Uterus (tissue), 4 donors: ENCODE data around the gene TTLL13. TPM values are rescaled to one million over a fixed set of nuclear protein-coding genes. Genes with fewer than 3 reads are reported as not detected.

Source experiments
- DNase-seq, 2 donors: peaks; one replicate each; pipeline ENCODE4 v3.0.0-alpha.2; 2019 to 2020
- H3K27ac ChIP-seq, 2 donors: fragments of 200-600 bp; sonication (generic); 1 replicate in 1 of 2; 2 replicates in 1 of 2; pipeline ENCODE4 v1.5.1; 2016 to 2018
- H3K27me3 ChIP-seq, 2 donors: fragments of 200-600 bp; sonication (generic); one replicate each; pipeline ENCODE4 v1.5.1; 2018 to 2019; ENCODE audit warnings: control low read depth in 1 of 2
- H3K36me3 ChIP-seq, 2 donors: fragments of 200-600 bp; sonication (generic); one replicate each; pipeline ENCODE4 v1.5.1; 2019; ENCODE audit warnings: control low read depth in 1 of 2
- H3K4me1 ChIP-seq, 2 donors: fragments of 200-600 bp; sonication (generic); one replicate each; pipeline ENCODE4 v1.5.1; 2018 to 2019; ENCODE audit warnings: control low read depth in 1 of 2
- H3K4me3 ChIP-seq, 2 donors: fragments of 200-600 bp; sonication (generic); 1 replicate in 1 of 2; 2 replicates in 1 of 2; pipeline ENCODE4 v1.5.1; 2018 to 2019; ENCODE audit warnings: mild to moderate bottlenecking in 1 of 2
- H3K9me3 ChIP-seq, 2 donors: fragments of 200-600 bp; sonication (generic); one replicate each; pipeline ENCODE4 v1.5.1; 2019; ENCODE audit warnings: control low read depth in 1 of 2
- POLR2A ChIP-seq, 2 donors: fragments of 450-650 bp; IDR thresholded peaks; one replicate each; pipeline ENCODE4 v1.6.1; 2016; ENCODE audit warnings: antibody characterized with exemption in 2 of 2, mild to moderate bottlenecking in 1 of 2, moderate library complexity in 1 of 2
- intact Hi-C: fragments of 100-400 bp; cut with DNase I; formaldehyde crosslinking; loops from one replicate; pipeline ENCODE4 v1.15.1; 2023; ENCODE audit warnings: low total_unique reads
- total RNA-seq, 4 donors: library from RNA; depleted of rRNA in 3 of 4; stranded (reverse); fragments of >200 nt in 3 of 4; gene quantifications; one replicate each; pipeline versions ENCODE4 v1.1.0 to v1.2.4, GENCODE V29; 2014 to 2023
- TF ChIP-seq, protein P1 (sequence below), 4 experiments: fragments of 200-600 bp in 2 of 4; fragments of 450-650 bp in 2 of 4; sonication (generic) in 2 of 4; IDR thresholded peaks; one replicate each; pipeline ENCODE4 v1.5.1; 2016 to 2019; ENCODE audit warnings: antibody characterized with exemption in 4 of 4, mild to moderate bottlenecking in 2 of 4, moderate library complexity in 1 of 4
- donor health status: DM: yes; HTN: yes; CAD: no.

The TTLL13 gene
- total RNA-seq, 4 donors from 2014 or later: 0.41 TPM; not detected in 3

DNA sequence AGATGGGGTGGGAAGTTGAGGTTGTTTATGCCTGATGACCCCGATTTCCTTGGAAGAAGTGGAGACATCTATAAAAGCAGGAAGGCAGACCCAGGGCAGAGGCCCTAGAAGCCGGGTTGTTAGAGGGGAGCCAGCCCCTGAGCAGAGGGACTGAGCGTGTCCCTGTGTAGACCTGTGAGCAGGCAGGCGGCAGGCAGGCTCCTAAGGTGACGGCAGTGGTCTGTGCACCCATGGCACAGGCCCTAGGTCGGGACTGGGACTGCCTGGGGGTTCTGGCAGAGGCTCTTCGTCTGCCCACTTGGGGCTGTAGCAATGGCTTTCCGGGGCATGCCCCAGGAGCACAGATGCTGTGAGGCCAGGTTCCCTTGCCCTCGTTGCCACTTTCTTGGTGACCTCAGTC lies 38.3 kb upstream of the TTLL13 start:
- H3K27ac ChIP-seq: no peak overlapping the region
- H3K4me1 ChIP-seq: no peaks in the 10 kb centered on the region
- H3K4me3 ChIP-seq: no peak overlapping the region
- TF ChIP-seq POLR2A (IDR thresholded peaks at IDR 0.05): no peak
- TF ChIP-seq, protein P1, sequence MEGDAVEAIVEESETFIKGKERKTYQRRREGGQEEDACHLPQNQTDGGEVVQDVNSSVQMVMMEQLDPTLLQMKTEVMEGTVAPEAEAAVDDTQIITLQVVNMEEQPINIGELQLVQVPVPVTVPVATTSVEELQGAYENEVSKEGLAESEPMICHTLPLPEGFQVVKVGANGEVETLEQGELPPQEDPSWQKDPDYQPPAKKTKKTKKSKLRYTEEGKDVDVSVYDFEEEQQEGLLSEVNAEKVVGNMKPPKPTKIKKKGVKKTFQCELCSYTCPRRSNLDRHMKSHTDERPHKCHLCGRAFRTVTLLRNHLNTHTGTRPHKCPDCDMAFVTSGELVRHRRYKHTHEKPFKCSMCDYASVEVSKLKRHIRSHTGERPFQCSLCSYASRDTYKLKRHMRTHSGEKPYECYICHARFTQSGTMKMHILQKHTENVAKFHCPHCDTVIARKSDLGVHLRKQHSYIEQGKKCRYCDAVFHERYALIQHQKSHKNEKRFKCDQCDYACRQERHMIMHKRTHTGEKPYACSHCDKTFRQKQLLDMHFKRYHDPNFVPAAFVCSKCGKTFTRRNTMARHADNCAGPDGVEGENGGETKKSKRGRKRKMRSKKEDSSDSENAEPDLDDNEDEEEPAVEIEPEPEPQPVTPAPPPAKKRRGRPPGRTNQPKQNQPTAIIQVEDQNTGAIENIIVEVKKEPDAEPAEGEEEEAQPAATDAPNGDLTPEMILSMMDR (IDR thresholded peaks at IDR 0.05): no peak
- H3K27me3 ChIP-seq: no peaks in the 10 kb centered on the region
- no peaks in the 10 kb centered on the region for H3K36me3 ChIP-seq
- no peaks in the 10 kb centered on the region for H3K9me3 ChIP-seq
- intact Hi-C loops: no loop called here
- DNase-seq: no peak

DNA sequence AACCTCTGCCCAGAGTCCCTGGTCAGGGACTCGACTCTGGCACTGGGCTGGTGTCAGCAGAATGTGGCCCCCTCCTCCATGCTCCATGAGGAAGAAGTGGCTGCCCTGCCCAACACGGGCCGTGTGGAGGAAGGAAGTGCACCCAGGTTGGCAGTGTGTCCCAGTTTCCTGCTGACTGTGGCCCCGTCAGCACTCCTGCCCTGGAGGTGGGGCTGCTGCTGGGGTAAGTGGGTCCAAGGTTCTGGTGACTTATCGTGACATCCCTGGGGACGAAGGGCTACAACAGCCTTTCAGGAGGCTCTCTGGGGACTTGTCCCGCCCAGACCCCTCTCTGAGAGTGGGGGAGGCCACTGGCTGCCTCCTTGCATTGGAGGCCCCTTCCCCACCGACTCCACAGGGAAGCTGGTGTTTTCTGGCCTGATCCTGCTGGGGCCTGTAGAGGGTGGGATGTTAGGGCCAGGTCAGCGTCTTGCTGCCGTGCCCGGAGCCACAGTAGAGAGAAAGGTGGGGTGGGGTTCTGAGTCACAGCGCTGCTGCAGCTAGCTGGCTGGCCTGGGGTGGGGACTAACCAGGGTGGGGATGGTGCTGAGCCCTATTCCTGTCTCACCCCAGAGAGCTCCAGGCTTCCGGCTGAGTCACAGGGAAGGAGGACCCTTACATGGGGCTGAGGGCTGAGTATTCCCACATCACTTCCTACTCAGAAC lies 37.8 kb upstream of the TTLL13 start:
- Histone ChIP-seq H3K27me3 (no peaks in the 10 kb centered on the region), H3K9me3 (no peaks in the 10 kb centered on the region), H3K36me3 (no peaks in the 10 kb centered on the region), H3K4me3 (no peak overlapping the region), H3K4me1 (no peaks in the 10 kb centered on the region), H3K27ac (no peak overlapping the region)
- intact Hi-C loops: no loop called here
- TF ChIP-seq POLR2A (IDR thresholded peaks at IDR 0.05): no peak
- TF ChIP-seq, protein P1 (IDR thresholded peaks at IDR 0.05): no peak
- no peak for DNase-seq

DNA sequence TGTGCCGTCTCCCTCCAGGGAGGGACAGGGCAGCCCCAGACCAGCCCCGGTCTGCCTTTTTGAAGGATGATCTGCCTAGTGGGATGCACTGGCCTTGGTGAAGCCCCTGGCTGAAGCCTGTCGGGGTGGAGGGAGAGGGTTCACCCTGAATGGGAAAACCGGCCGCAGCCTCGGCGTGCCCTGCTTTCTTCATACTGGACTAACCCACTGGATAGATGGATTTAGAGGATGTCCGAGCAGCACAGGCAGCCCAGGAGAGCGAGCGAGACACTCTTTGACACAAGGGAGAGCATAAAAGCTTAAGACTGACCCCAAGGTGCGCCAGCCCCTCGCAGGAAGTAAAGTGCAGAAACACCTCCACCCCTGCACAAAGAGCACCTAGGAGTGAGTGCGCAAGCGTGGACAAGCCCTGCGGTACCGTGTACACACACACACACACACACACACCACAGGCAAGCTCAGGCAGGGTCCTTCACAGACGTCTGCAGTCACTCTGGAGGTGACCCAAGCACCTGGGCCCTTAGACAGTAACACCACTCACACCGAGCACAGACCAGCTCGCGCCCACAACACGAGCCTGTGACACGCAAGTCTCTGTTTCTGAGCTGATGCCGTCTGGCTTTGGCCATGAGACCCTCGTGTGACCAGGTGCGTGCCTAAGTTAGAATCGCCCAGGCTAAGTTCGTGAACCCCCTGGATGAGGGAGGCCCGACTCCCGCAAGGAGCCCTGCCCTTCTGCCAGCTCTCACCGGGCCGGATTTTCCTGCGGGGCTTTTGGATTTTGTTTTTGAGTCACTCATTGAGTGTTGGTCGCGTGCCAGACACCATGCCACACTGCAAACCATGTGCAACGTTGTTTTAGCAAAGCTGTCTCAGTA lies 36.9 kb upstream of the TTLL13 start:
- H3K4me1 ChIP-seq: no peaks in the 10 kb centered on the region
- H3K9me3 ChIP-seq: no peaks in the 10 kb centered on the region
- TF ChIP-seq, protein P1 (IDR thresholded peaks at IDR 0.05): no peak
- TF ChIP-seq POLR2A (IDR thresholded peaks at IDR 0.05): no peak
- intact Hi-C loops: no loop called here
- no peak overlapping the region for H3K4me3 ChIP-seq
- no peak overlapping the region for H3K27ac ChIP-seq
- no peaks in the 10 kb centered on the region for H3K36me3 ChIP-seq
- H3K27me3 ChIP-seq: no peaks in the 10 kb centered on the region
- DNase-seq: no peak

DNA sequence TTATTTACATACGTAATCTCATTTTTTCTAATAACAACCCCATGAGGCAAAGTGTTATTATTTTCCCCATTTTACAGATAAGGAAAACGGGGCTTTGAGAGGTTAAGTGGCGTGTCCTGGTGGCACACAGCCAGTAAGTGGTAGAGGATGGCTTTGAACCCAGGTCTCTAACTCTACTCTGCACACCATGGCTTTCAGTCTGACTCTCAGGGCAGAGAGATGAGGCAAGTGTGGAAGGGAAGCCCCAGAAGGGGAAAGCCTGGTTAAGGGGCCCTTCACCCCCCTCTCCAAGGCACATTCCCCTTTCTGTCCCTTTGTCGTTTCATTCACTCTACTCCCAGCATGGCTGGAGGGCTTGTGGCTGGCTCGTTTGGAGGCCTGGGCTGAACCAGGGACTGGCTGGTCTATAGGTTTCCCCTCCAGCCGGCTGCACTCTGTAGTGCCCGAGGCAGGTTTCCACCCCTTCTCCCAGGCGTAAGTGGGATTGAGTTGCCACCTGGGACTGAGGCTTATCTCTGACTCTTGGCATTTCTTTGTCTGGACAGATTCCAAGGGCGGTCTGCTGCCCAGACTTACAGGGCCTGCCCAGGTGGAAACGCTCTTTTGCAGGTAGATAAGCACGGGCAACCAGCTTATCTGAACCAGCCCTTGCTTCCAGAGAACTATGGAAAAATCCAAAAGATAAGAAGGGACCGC lies 36.1 kb upstream of the TTLL13 start:
- no peak for DNase-seq
- Histone ChIP-seq H3K36me3 (no peaks in the 10 kb centered on the region), H3K27me3 (no peaks in the 10 kb centered on the region), H3K4me1 (no peaks in the 10 kb centered on the region), H3K9me3 (no peaks in the 10 kb centered on the region), H3K4me3 (no peak overlapping the region), H3K27ac (no peak overlapping the region)
- intact Hi-C loops: no loop called here
- no peak for TF ChIP-seq POLR2A (IDR thresholded peaks at IDR 0.05)
- TF ChIP-seq, protein P1 (IDR thresholded peaks at IDR 0.05): no peak
